PC-9 (cell line): Measurements from ENCODE around the gene FGFR3. TPM values are rescaled to one million over a fixed set of nuclear protein-coding genes. Genes with fewer than 3 reads are reported as not detected.
A peak's percentile ranks its signal among the peaks of the same experiment; 100 is the strongest.

Experiments used
- BruUV-seq: library from RNA; stranded (reverse); fragments of 400-500 nt; replicated peaks from 2 replicates; lab custom pipeline; 2021; lab: Mats Ljungman, UMichigan
- CTCF ChIA-PET: fragments of 300-600 bp; sonication (Branson Sonifier 250); formaldehyde crosslinking; loops from one replicate; lab custom pipeline; 2022; ENCODE audit warnings: antibody characterized with exemption; lab: Charles Lee
- POLR2A ChIA-PET: fragments of 300-600 bp; sonication (Branson Sonifier 250); formaldehyde crosslinking; loops from one replicate; lab custom pipeline; 2022; ENCODE audit warnings: antibody characterized with exemption; ENCODE audit not compliant: unreplicated experiment; lab: Charles Lee
- DNase-seq, 2 experiments: peaks; one replicate each; pipeline versions ENCODE4 v3.0.0 to v3.0.0-alpha.2; 2015 to 2022; ENCODE audit warnings: mixed read lengths in 1 of 2
- H2AFZ ChIP-seq: fragments of 200-600 bp; sonication (generic); 2 replicates; pipeline ENCODE4 v1.8.1; 2017; ENCODE audit warnings: antibody characterized with exemption
- H3F3A ChIP-seq: fragments of 200-600 bp; sonication (generic); 2 replicates; pipeline ENCODE4 v1.8.1; 2017; ENCODE audit warnings: antibody characterized with exemption, mild to moderate bottlenecking, low read depth; ENCODE audit not compliant: insufficient read depth
- H3K27ac ChIP-seq: fragments of 200-600 bp; sonication (generic); 2 replicates; pipeline ENCODE4 v1.6.1; 2016; ENCODE audit warnings: mixed run types
- H3K27me3 ChIP-seq: fragments of 200-600 bp; sonication (generic); 2 replicates; pipeline ENCODE4 v1.6.1; 2016; ENCODE audit warnings: low read depth, mixed run types; ENCODE audit not compliant: insufficient read depth
- H3K36me3 ChIP-seq: fragments of 200-600 bp; sonication (generic); 2 replicates; pipeline ENCODE4 v1.6.1; 2016; ENCODE audit warnings: low read depth, mixed run types
- H3K4me1 ChIP-seq: fragments of 200-600 bp; sonication (generic); replicated peaks from 2 replicates; pipeline ENCODE4 v1.6.1; 2016; ENCODE audit warnings: mixed run types; ENCODE audit not compliant: insufficient read depth
- H3K4me2 ChIP-seq: fragments of 200-600 bp; sonication (generic); 2 replicates; pipeline ENCODE4 v1.6.1; 2017; ENCODE audit warnings: mixed run types
- H3K4me3 ChIP-seq: fragments of 200-600 bp; sonication (generic); 2 replicates; pipeline ENCODE4 v1.6.1; 2016; ENCODE audit warnings: mixed run types
- H3K79me2 ChIP-seq: fragments of 200-600 bp; sonication (generic); 2 replicates; pipeline ENCODE4 v1.6.1; 2017; ENCODE audit warnings: low read depth, mixed run types
- H3K9me2 ChIP-seq: fragments of 200-600 bp; sonication (generic); 2 replicates; pipeline ENCODE4 v1.8.1; 2017; ENCODE audit warnings: mild to moderate bottlenecking; ENCODE audit not compliant: insufficient read depth
- H3K9me3 ChIP-seq: fragments of 200-600 bp; sonication (generic); 2 replicates; pipeline ENCODE4 v1.8.1; 2016; ENCODE audit warnings: low read depth; ENCODE audit not compliant: insufficient read depth
- H4K20me1 ChIP-seq: fragments of 200-600 bp; sonication (generic); 2 replicates; pipeline ENCODE4 v1.8.1; 2017; ENCODE audit not compliant: insufficient read depth
- EZH2 ChIP-seq: fragments of 200-600 bp; sonication (generic); IDR thresholded peaks from 2 replicates; pipeline ENCODE4 v1.8.0; 2017; ENCODE audit warnings: antibody characterized with exemption, low read depth
- intact Hi-C: fragments of 100-400 bp; cut with micrococcal nuclease; formaldehyde crosslinking; loops from one replicate; pipeline ENCODE4 v1.10.0; 2022; ENCODE audit not compliant: unreplicated experiment
- total RNA-seq: library from RNA; stranded (reverse); gene quantifications from 2 replicates; pipeline ENCODE4 v1.2.3, GENCODE V29; 2021
- TF ChIP-seq, protein P1 (sequence below): fragments of 200-600 bp; sonication (generic); conservative IDR thresholded peaks from 2 replicates; pipeline ENCODE4 v1.6.1; 2017; ENCODE audit warnings: mixed run types, antibody characterized with exemption, mild to moderate bottlenecking, moderate library complexity

The FGFR3 gene
- total RNA-seq, 1 experiment from 2014 or later: 8.2 TPM

DNA sequence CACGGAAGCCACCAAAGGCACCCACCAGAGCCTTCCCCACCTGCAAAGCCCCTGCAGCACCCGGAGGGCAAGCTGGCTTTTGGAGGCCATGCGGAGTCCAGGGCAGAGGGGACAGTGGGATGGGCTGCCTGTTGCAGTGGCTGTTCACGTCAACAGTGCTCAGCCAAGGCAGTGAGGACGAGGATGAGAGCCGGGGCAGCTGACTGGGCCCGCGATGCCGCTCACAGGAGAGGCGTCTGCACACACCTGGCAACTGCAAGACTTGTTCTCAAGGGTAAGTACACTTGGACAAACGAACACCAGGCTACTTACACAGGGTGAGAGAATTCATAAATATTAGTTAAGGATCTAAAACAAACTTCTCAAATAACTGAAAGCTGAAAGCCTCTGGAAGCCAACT is 19.6 kb downstream of the FGFR3 start:
- TF ChIP-seq, protein P1, sequence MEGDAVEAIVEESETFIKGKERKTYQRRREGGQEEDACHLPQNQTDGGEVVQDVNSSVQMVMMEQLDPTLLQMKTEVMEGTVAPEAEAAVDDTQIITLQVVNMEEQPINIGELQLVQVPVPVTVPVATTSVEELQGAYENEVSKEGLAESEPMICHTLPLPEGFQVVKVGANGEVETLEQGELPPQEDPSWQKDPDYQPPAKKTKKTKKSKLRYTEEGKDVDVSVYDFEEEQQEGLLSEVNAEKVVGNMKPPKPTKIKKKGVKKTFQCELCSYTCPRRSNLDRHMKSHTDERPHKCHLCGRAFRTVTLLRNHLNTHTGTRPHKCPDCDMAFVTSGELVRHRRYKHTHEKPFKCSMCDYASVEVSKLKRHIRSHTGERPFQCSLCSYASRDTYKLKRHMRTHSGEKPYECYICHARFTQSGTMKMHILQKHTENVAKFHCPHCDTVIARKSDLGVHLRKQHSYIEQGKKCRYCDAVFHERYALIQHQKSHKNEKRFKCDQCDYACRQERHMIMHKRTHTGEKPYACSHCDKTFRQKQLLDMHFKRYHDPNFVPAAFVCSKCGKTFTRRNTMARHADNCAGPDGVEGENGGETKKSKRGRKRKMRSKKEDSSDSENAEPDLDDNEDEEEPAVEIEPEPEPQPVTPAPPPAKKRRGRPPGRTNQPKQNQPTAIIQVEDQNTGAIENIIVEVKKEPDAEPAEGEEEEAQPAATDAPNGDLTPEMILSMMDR: no peak
- no peak for TF ChIP-seq EZH2
- ChIA-PET POLR2A (no interaction called here), CTCF (no interaction called here)
- Histone ChIP-seq H3K4me1 (no peaks in the 10 kb centered on the region), H3F3A (peaks cover 4% of the 10 kb centered on the region), H3K9me2 (no peaks in the 10 kb centered on the region), H3K27me3 (no peaks in the 10 kb centered on the region), H3K36me3 (no peaks in the 10 kb centered on the region), H2AFZ (no peak overlapping the region), H4K20me1 (peaks cover 13% of the 10 kb centered on the region), H3K4me3 (no peak overlapping the region), H3K27ac (no peak overlapping the region), H3K79me2 (no peaks in the 10 kb centered on the region), H3K9me3 (no peaks in the 10 kb centered on the region), H3K4me2 (no peak overlapping the region)
- DNase-seq: no peak
- BruUV-seq: TSS peak; percentile 21
- intact Hi-C loops: loop anchor here (5.0 kb wide), 1 partner anchor 375 kb away; no protein-coding TSS in a partner anchor

DNA sequence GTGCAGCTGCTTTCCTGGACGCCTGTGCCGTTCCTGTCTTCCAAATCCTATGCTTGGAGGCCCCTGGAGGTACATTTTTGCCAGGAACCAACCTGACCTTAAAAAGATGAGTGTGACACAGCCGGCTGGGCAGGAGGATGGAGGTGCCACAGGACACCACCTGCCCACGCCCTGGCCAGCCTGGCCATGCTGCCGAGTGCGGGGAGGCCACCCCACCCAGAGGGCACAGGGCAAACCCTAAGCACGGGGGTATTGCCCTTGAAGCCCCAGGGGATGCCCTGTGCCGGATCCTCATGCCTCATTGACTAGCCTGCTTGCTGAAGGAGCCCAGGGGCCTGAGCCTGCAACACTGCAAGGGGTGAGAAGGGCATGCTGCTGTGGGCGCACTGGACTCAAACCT is 20.1 kb downstream of the FGFR3 start:
- intact Hi-C loops: loop anchor here (5.0 kb wide), 1 partner anchor 374 kb away; no protein-coding TSS in a partner anchor
- H3F3A ChIP-seq: peaks cover under 1% of the 10 kb centered on the region
- H4K20me1 ChIP-seq: peaks cover 13% of the 10 kb centered on the region
- no peaks in the 10 kb centered on the region for H3K9me3 ChIP-seq
- POLR2A ChIA-PET: no interaction called here
- H3K27ac ChIP-seq: no peak overlapping the region
- no peak overlapping the region for H3K4me2 ChIP-seq
- H3K4me3 ChIP-seq: no peak overlapping the region
- H3K79me2 ChIP-seq: no peaks in the 10 kb centered on the region
- H3K27me3 ChIP-seq: no peaks in the 10 kb centered on the region
- no peak for DNase-seq
- no TSS peak for BruUV-seq
- no peak for TF ChIP-seq EZH2
- TF ChIP-seq, protein P1: no peak
- H3K4me1 ChIP-seq: no peaks in the 10 kb centered on the region
- no peaks in the 10 kb centered on the region for H3K36me3 ChIP-seq
- no peak overlapping the region for H2AFZ ChIP-seq
- CTCF ChIA-PET: no interaction called here
- no peaks in the 10 kb centered on the region for H3K9me2 ChIP-seq

DNA sequence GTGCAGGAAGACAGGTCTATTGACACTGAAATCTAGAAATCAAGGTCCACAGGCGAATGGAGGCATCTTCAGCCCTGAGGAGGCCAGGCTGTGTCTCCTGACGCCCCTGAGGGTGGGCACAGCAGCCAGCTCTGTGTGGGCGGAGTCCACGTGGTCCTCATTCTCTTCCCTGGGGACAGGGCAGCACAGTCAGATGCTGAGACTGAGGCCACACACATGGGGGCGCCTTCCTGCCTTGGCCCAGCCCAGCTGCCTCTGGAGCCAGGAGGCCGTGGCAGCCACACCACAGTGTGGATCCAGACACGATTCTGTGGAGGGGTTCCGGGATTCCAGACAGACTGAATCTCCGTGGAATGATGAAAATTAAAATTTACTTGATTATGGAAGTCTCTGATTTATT is 20.8 kb downstream of the FGFR3 start:
- no peaks in the 10 kb centered on the region for H3K27me3 ChIP-seq
- no TSS peak for BruUV-seq
- no peaks in the 10 kb centered on the region; the same call in 1 of the 2 replicates for H3F3A ChIP-seq
- no peak for DNase-seq
- POLR2A ChIA-PET: no interaction called here
- peaks cover 13% of the 10 kb centered on the region for H4K20me1 ChIP-seq
- H2AFZ ChIP-seq: no peak overlapping the region
- no peaks in the 10 kb centered on the region for H3K9me2 ChIP-seq
- H3K4me3 ChIP-seq: no peak overlapping the region
- H3K79me2 ChIP-seq: no peaks in the 10 kb centered on the region
- H3K9me3 ChIP-seq: no peaks in the 10 kb centered on the region
- TF ChIP-seq, protein P1: no peak
- no peak for TF ChIP-seq EZH2
- intact Hi-C loops: loop anchor here (5.0 kb wide), 1 partner anchor 373 kb away; no protein-coding TSS in a partner anchor
- no peak overlapping the region for H3K4me2 ChIP-seq
- H3K4me1 ChIP-seq: no peaks in the 10 kb centered on the region
- H3K36me3 ChIP-seq: peaks cover 7% of the 10 kb centered on the region; the same call in 1 of the 2 replicates
- H3K27ac ChIP-seq: no peak overlapping the region
- CTCF ChIA-PET: no interaction called here
